Raji (cell line): Measurements from ENCODE around the gene SLC5A6.

Experiments used
- POLR2A ChIP-seq: IDR thresholded peaks from 2 replicates; pipeline ENCODE4 v1.6.1; 2011; ENCODE audit warnings: low read depth, low read length, control low read depth; ENCODE audit not compliant: insufficient read depth

Gene SLC5A6

GRCh38 chr2:27171351-27171848, 40.7 kb downstream of the SLC5A6 start:
- TF ChIP-seq POLR2A: no peak

GRCh38 chr2:27170581-27171337, 41.3 kb downstream of the SLC5A6 start:
- no peak for TF ChIP-seq POLR2A

- TF ChIP-seq POLR2A: no peak
These were observed 46.9 kb downstream of the SLC5A6 start for GRCh38 chr2:27164960-27165763.

GRCh38 chr2:27162151-27163121, 49.6 kb downstream of the SLC5A6 start:
- no peak for TF ChIP-seq POLR2A

GRCh38 chr2:27160191-27160590, 51.9 kb downstream of the SLC5A6 start:
- no peak for TF ChIP-seq POLR2A

GRCh38 chr2:27159271-27159670, 52.8 kb downstream of the SLC5A6 start:
- TF ChIP-seq POLR2A: no peak

- TF ChIP-seq POLR2A: no peak
These were observed 53.6 kb downstream of the SLC5A6 start for GRCh38 chr2:27158468-27158867.

- TF ChIP-seq POLR2A: no peak
These were observed 57.0 kb downstream of the SLC5A6 start for GRCh38 chr2:27155069-27155520.

- TF ChIP-seq POLR2A: no peak
These were observed 57.6 kb downstream of the SLC5A6 start for GRCh38 chr2:27154488-27154887.

- no peak for TF ChIP-seq POLR2A
These were observed 59.1 kb downstream of the SLC5A6 start for GRCh38 chr2:27152796-27153464.

GRCh38 chr2:27152102-27152795, 59.8 kb downstream of the SLC5A6 start:
- no peak for TF ChIP-seq POLR2A

GRCh38 chr2:27150639-27151230, 61.3 kb downstream of the SLC5A6 start:
- TF ChIP-seq POLR2A: no peak
